ENCODE measurements around the gene HNRNPUL2.

DNA sequence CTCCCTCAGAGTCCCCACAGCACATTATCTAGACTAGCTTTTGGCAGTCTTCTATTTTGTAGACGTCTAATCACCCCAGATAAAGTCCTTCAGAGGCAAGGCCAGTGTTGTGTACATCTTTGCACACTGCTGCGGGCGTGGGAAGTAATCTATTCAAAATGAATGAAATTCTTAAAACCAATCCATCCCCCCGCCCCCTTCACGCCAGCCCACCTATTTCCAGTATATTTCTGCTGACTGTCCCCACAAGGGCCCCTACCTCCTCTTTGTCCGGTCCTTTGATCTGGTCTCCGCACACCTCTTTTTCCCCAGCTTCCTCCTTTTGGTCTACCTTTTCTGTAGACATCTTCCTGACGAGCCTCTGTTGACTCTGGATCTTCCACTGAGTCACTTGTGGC is 20.4 kb downstream of the HNRNPUL2 start:
- no peak for TF ChIP-seq POLR2AphosphoS5 (IDR thresholded peaks at IDR 0.05; ENCODE audit: low read depth)
- TF ChIP-seq, protein P1, sequence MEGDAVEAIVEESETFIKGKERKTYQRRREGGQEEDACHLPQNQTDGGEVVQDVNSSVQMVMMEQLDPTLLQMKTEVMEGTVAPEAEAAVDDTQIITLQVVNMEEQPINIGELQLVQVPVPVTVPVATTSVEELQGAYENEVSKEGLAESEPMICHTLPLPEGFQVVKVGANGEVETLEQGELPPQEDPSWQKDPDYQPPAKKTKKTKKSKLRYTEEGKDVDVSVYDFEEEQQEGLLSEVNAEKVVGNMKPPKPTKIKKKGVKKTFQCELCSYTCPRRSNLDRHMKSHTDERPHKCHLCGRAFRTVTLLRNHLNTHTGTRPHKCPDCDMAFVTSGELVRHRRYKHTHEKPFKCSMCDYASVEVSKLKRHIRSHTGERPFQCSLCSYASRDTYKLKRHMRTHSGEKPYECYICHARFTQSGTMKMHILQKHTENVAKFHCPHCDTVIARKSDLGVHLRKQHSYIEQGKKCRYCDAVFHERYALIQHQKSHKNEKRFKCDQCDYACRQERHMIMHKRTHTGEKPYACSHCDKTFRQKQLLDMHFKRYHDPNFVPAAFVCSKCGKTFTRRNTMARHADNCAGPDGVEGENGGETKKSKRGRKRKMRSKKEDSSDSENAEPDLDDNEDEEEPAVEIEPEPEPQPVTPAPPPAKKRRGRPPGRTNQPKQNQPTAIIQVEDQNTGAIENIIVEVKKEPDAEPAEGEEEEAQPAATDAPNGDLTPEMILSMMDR (IDR thresholded peaks at IDR 0.05; ENCODE audit: insufficient read depth, low read length): no peak
